Subcutaneous adipose tissue (tissue), 4 donors: ENCODE results near the gene CFL2. TPM values are rescaled to one million over a fixed set of nuclear protein-coding genes. Genes with fewer than 3 reads are reported as not detected.

Experiments used
- small RNA-seq: library from RNA; depleted of rRNA; stranded (forward); fragments of <200 nt; gene quantifications from one replicate; pipeline ENCODE3, GENCODE V24; 2016
- total RNA-seq, 4 donors: library from RNA; depleted of rRNA; stranded (reverse); fragments of >200 nt; gene quantifications; one replicate each; pipeline ENCODE4 v1.1.0, GENCODE V29; 2016
- TF ChIP-seq, protein P1 (sequence below): fragments of 450-650 bp; IDR thresholded peaks from one replicate; pipeline ENCODE4 v1.5.1; 2016; ENCODE audit warnings: low read depth, mild to moderate bottlenecking, control low read depth, antibody characterized with exemption, moderate library complexity

The CFL2 gene
- total RNA-seq, 4 donors from 2014 or later, result 42.3 to 116 (median 75.1) TPM

DNA sequence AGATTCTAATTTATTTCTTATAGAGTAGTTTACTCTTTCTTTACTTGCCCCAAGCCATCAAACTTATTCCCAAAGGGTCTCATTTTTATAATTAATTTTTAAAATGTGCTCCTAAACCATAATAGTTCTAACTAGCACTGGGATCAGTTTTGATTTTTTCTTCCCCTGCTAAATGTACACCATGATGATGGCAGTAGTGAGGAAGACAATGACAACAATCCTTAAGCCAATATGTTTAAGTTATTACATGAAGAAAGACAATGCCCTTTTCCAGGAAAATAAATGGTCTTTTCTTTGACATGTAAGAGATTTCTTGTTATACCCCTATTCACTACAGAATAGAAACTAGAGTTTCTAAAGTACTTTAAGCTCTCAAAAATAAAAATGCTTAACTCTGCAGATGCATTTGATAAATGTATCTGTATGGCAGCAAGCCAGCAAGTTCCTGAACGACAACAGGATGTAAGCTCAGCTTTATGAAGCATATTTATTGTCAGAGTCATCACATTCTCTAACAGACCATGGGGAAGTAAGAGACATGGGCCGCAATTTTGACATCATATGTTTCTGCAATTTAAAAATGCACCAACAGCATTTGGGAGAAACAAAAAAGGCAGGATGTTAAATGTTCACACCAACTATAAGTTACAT lies 48.5 kb downstream of the CFL2 start:
- TF ChIP-seq, protein P1, sequence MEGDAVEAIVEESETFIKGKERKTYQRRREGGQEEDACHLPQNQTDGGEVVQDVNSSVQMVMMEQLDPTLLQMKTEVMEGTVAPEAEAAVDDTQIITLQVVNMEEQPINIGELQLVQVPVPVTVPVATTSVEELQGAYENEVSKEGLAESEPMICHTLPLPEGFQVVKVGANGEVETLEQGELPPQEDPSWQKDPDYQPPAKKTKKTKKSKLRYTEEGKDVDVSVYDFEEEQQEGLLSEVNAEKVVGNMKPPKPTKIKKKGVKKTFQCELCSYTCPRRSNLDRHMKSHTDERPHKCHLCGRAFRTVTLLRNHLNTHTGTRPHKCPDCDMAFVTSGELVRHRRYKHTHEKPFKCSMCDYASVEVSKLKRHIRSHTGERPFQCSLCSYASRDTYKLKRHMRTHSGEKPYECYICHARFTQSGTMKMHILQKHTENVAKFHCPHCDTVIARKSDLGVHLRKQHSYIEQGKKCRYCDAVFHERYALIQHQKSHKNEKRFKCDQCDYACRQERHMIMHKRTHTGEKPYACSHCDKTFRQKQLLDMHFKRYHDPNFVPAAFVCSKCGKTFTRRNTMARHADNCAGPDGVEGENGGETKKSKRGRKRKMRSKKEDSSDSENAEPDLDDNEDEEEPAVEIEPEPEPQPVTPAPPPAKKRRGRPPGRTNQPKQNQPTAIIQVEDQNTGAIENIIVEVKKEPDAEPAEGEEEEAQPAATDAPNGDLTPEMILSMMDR, result no peak

DNA sequence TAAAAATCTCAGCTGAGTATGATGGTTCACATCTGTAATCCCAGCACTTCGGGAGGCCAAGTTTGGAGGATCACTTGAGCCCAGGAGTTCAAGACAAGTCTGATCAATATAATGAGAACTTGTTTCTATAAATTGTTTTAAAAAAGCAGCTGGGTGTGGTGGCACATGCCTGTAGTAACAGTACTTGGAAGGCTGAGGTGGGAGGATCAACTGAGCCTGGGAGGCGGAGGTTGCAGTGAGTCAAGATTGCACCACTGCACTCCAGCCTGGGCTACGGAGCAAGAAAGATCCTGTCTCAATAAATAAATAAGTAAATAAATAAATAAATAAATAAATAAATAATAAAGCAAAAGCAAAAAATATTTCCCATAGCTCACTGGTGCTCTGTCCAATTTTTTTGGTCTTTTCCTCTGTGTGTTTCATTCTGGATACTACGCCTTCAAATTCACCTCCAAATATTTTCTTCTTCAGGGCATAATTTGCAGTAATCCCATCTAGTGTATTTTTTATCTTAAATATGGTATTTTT lies 51.8 kb downstream of the CFL2 start:
- TF ChIP-seq, protein P1, result no peak

DNA sequence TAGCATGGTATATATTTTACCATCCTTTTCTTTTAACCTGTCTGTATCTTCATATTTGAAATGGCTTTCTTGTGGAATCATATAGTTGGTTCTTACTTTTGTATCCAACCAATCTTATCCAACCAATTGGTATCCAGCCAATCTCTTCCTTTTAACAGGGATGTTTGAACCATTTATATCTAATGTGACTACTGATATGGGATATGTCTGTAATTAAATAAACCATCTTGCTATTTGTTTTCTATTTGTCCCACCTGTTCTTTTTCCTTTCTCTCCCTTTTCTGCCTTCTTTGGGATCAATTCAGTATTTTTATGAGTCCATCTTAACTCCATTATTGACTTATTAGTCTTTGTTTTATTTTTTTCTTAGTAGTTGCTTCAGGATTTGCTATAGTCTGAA lies 53.6 kb downstream of the CFL2 start:
- TF ChIP-seq, protein P1, result no peak

Small RNAs within 50 kb of the gene (small RNA-seq; reads per million reads assigned to genes)
- gene RNU6-1261P, result not detected

Other genes starting within 250 kb of the CFL2 start
- gene EAPP, start 174.9 kb downstream of the CFL2 start, total RNA-seq, result 10 to 100 TPM; 28.8 to 60.2 (median 41.4) TPM
- 100 to 1,000 TPM in 3 of 4 donors, 10 to 100 TPM in 1; 68.6 to 211 (median 156) TPM for gene SNX6, start 84.4 kb downstream of the CFL2 start, total RNA-seq
- gene BAZ1A, start 160.8 kb upstream of the CFL2 start, total RNA-seq, result 10 to 100 TPM; 35.7 to 73.9 (median 36.5) TPM